GM12878 (cell line): ENCODE measurements around the gene ITPKB. TPM values are rescaled to one million over a fixed set of nuclear protein-coding genes. Genes with fewer than 3 reads are reported as not detected.

ENCODE experiments used
- ATF2 ChIP-seq: IDR thresholded peaks from 2 replicates; pipeline ENCODE4 v1.6.1; 2012; ENCODE audit warnings: low read length, inconsistent platforms
- CBX3 ChIP-seq: fragments of 200-600 bp; sonication (generic); IDR thresholded peaks from 2 replicates; pipeline ENCODE4 v1.6.1; 2016; ENCODE audit warnings: low read depth, borderline replicate concordance
- DPF2 ChIP-seq: fragments of 450-650 bp; IDR thresholded peaks from 2 replicates; pipeline ENCODE4 v1.6.1; 2017; ENCODE audit warnings: mild to moderate bottlenecking
- FOXM1 ChIP-seq: IDR thresholded peaks from 2 replicates; pipeline ENCODE4 v1.6.1; 2012; ENCODE audit warnings: low read depth, mild to moderate bottlenecking, inconsistent platforms, low read length, moderate library complexity
- GATAD2B ChIP-seq: fragments of 450-650 bp; conservative IDR thresholded peaks from 2 replicates; pipeline ENCODE4 v1.6.1; 2017; ENCODE audit warnings: low read depth, mild to moderate bottlenecking, moderate library complexity
- HCFC1 ChIP-seq: fragments of 150-350 bp; IDR thresholded peaks from 2 replicates; pipeline ENCODE4 v1.6.1; 2014; ENCODE audit warnings: low read length
- LARP7 ChIP-seq: fragments of 450-650 bp; IDR thresholded peaks from 2 replicates; pipeline ENCODE4 v1.6.1; 2017; ENCODE audit warnings: mild to moderate bottlenecking
- MTA2 ChIP-seq: fragments of 450-650 bp; IDR thresholded peaks from 2 replicates; pipeline ENCODE4 v1.6.1; 2016; ENCODE audit warnings: low read depth, mild to moderate bottlenecking, moderate library complexity
- MXI1 ChIP-seq: fragments of 150-350 bp; IDR thresholded peaks from 2 replicates; pipeline ENCODE4 v1.6.1; 2011; ENCODE audit warnings: low read depth, mild to moderate bottlenecking, inconsistent platforms, low read length, improper control_type of control experiment
- MYB ChIP-seq: fragments of 150-350 bp; IDR thresholded peaks from 2 replicates; pipeline ENCODE4 v1.6.1; 2014; ENCODE audit warnings: mild to moderate bottlenecking, low read depth, low read length, borderline replicate concordance
- MYC ChIP-seq: IDR thresholded peaks from 2 replicates; pipeline ENCODE4 v1.6.1; 2011; ENCODE audit warnings: mild to moderate bottlenecking, low read length, moderate library complexity, inconsistent platforms; ENCODE audit not compliant: insufficient read depth, insufficient replicate concordance, insufficient read length, severe bottlenecking
- NFXL1 ChIP-seq: fragments of 450-650 bp; IDR thresholded peaks from 2 replicates; pipeline ENCODE4 v1.6.1; 2017; ENCODE audit warnings: antibody characterized with exemption, mild to moderate bottlenecking, borderline replicate concordance
- PML ChIP-seq: IDR thresholded peaks from 2 replicates; pipeline ENCODE4 v1.6.1; 2012; ENCODE audit warnings: low read length, inconsistent platforms
- RFX5 ChIP-seq: IDR thresholded peaks from 2 replicates; pipeline ENCODE4 v1.6.1; 2011; ENCODE audit warnings: low read depth, low read length, improper control_type of control experiment
- SIX5 ChIP-seq: IDR thresholded peaks from 2 replicates; pipeline ENCODE4 v1.6.1; 2011; ENCODE audit warnings: mild to moderate bottlenecking, low read depth, low read length, moderate library complexity; ENCODE audit not compliant: severe bottlenecking
- SMARCA5 ChIP-seq: fragments of 450-650 bp; IDR thresholded peaks from 2 replicates; pipeline ENCODE4 v1.6.1; 2017; ENCODE audit warnings: mild to moderate bottlenecking
- SP1 ChIP-seq: IDR thresholded peaks from one replicate; pipeline ENCODE4 v1.6.1; 2011; ENCODE audit warnings: low read depth, low read length
- SREBF2 ChIP-seq: IDR thresholded peaks from 2 replicates; pipeline ENCODE4 v1.6.1; 2012; ENCODE audit warnings: mild to moderate bottlenecking, low read length
- USF2 ChIP-seq: IDR thresholded peaks from 2 replicates; pipeline ENCODE4 v1.6.1; 2011; ENCODE audit warnings: low read depth, low read length, improper control_type of control experiment, borderline replicate concordance
- ZNF24 ChIP-seq: fragments of 450-650 bp; IDR thresholded peaks from 2 replicates; pipeline ENCODE4 v1.6.1; 2017; ENCODE audit warnings: antibody characterized with exemption, mild to moderate bottlenecking
- ZNF384 ChIP-seq: IDR thresholded peaks from 2 replicates; pipeline ENCODE4 v1.6.1; 2012; ENCODE audit warnings: low read depth, mild to moderate bottlenecking, low read length, improper control_type of control experiment, borderline replicate concordance
- ZNF592 ChIP-seq: fragments of 450-650 bp; IDR thresholded peaks from 2 replicates; pipeline ENCODE4 v1.6.1; 2017; ENCODE audit warnings: mild to moderate bottlenecking, moderate library complexity
- polyA plus RNA-seq, 11 experiments: library from polyadenylated mRNA; depleted of rRNA in 4 of 11; unstranded in 6 of 11; stranded (reverse) in 5 of 11; fragments of >200 nt; fragmentation: Nextera tagmentation in 4 of 11; fragmentation: Illumina TruSeq in 1 of 11; extraction: Ambion mirVana in 4 of 11; extraction: Trizol in 1 of 11; gene quantifications; 1 replicate in 1 of 11; 2 replicates in 10 of 11; pipeline versions ENCODE4 v1.2.1 to v1.2.3, GENCODE V29; 2011 to 2016; ENCODE audit warnings: inconsistent platforms in 2 of 11, missing spikeins in 2 of 11, low read depth in 1 of 11
- total RNA-seq, 4 experiments: library from RNA; depleted of rRNA in 3 of 4; stranded (reverse); fragments of >200 nt in 3 of 4; fragmentation: Illumina TruSeq in 1 of 4; extraction: Trizol in 1 of 4; gene quantifications; 2 replicates each; pipeline versions ENCODE4 v1.2.1 to v1.2.3, GENCODE V29; 2013 to 2021
- TF ChIP-seq, protein P1 (sequence below): fragments of 450-650 bp; formaldehyde crosslinking; IDR thresholded peaks from 2 replicates; pipeline ENCODE4 v1.5.0; 2022; ENCODE audit warnings: mild to moderate bottlenecking, missing genetic modification characterization

Gene ITPKB
- total and polyA plus RNA-seq, 10 of the 15 experiments (the other 5 are each of a cell fraction or from before 2014, with no cell fraction given), result 1.3 to 38.7 (median 12.9) TPM

DNA sequence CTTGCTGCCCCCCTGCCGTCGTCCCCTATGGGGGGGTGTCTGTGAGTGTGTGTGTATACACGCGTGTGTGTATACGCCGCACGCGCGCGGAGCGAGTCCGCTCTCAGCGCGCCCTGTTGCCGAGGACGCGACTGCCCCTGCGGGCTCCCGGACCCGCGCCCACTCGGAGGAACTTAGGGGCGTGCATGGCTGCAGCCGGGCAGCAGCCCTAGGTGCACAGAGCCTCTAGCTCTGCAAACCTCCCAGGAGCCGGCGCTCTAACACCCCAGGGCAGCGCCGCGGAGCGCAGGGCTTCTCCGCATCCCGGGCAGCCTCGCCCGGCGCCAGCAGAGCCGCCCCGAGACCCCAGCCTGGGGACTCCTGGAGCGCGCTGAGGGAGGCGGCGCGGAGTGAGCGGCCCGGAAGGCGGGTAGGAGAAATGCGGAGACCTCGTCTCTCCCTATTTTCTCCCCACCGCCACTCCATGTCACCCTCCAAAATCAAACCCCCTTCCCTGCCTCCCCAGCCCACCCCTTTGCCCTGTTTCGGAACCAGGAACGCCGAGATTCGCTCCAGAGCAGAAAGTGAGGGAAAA lies 574 bp downstream of the ITPKB start (continued):
- TF ChIP-seq DPF2 (0 out of 2 replicates have a peak, but pooled peaks have one; percentile 43), NFXL1 (no peak), LARP7 (0 out of 2 replicates have a peak, but pooled peaks have one; percentile 40), SMARCA5 (no peak), MTA2 (no peak), GATAD2B (no peak), ZNF24 (no peak), FOXM1 (no peak), SIX5 (no peak), MYB (no peak), RFX5 (no peak), ZNF384 (no peak), CBX3 (no peak), MXI1 (peak; percentile 28; the same call in 1 of the 2 replicates), MYC (no peak), PML (no peak), SREBF2 (no peak), ZNF592 (no peak), USF2 (no peak), ATF2 (no peak), HCFC1 (no peak), SP1 (no peak)
- TF ChIP-seq, protein P1, sequence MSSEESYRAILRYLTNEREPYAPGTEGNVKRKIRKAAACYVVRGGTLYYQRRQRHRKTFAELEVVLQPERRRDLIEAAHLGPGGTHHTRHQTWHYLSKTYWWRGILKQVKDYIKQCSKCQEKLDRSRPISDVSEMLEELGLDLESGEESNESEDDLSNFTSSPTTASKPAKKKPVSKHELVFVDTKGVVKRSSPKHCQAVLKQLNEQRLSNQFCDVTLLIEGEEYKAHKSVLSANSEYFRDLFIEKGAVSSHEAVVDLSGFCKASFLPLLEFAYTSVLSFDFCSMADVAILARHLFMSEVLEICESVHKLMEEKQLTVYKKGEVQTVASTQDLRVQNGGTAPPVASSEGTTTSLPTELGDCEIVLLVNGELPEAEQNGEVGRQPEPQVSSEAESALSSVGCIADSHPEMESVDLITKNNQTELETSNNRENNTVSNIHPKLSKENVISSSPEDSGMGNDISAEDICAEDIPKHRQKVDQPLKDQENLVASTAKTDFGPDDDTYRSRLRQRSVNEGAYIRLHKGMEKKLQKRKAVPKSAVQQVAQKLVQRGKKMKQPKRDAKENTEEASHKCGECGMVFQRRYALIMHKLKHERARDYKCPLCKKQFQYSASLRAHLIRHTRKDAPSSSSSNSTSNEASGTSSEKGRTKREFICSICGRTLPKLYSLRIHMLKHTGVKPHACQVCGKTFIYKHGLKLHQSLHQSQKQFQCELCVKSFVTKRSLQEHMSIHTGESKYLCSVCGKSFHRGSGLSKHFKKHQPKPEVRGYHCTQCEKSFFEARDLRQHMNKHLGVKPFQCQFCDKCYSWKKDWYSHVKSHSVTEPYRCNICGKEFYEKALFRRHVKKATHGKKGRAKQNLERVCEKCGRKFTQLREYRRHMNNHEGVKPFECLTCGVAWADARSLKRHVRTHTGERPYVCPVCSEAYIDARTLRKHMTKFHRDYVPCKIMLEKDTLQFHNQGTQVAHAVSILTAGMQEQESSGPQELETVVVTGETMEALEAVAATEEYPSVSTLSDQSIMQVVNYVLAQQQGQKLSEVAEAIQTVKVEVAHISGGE (CRISPR knock-in tag), result no peak
